ENCODE data around the gene IPPK. TPM values are rescaled to one million over a fixed set of nuclear protein-coding genes. Genes with fewer than 3 reads are reported as not detected.

The IPPK gene
- total RNA-seq, 1 donor from 2014 or later = 8.7 TPM

DNA sequence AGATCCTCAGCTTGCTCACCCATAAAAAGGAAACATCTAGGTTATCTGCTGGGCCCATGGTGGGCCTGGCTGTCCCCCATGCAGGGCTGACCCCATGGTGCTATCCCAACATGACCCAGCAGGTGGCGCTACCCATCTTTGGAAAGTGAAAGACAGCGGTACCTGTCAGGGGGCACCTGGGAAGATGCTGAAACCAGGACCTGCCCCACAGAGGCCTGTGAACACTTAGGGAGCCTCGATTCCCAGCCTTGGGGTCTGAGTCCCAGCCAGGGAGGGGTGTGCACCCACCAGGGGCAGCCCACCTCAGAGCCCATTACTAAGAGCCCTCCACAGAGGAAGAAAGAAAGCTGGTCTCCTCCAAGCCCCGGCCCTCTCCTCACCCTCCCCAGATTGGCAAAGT is 46.6 kb upstream of the IPPK start:
- H3K4me1 Mint-ChIP-seq (ENCODE audit: low read depth) = no peaks in the 10 kb centered on the region

DNA sequence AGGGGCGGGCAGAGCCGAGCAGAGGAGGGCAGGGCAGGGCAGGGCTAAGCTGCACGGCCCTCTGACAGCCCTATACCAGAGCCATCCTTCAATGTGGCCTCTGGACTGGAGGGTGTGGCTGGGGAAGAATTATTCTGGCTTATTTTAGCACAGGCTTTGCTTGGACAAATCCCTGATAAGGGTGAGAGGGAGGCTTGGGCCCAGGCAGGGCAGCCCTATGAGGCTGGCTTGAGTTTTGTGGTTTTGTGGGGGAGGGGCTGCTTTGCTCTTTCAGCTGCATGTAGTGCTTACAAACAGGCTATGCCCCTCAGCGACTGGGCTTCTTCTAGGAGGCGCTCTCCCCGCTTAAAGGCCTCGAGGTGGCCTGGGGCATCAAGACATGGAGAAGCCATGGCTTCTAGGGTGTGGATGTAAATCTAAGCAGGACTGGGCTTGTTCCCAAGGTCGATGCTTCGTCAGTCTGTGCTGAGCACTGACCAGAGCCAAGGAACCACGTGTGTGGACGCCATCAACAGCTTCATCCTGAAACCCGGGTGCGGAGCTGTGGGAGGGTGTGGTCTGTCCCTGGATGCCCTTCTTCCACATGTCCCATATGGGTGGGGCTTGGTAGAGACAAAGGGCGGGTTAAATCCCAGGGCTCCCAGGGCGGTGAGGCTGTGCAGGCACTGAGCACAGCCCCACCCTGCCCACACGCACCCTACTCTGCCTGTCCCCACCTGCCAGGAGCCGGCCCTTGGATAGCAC is 45.7 kb upstream of the IPPK start:
- no peaks in the 10 kb centered on the region for H3K4me1 Mint-ChIP-seq (ENCODE audit: low read depth)
- H3K27ac Mint-ChIP-seq (ENCODE audit: unreplicated experiment) = no peak overlapping the region
- H3K4me3 Mint-ChIP-seq (ENCODE audit: unreplicated experiment) = no peak overlapping the region
- no peak for TF ChIP-seq CTCF (IDR thresholded peaks at IDR 0.05)
- no peaks in the 10 kb centered on the region for H3K9me3 Mint-ChIP-seq (ENCODE audit: low read depth)
- H3K36me3 Mint-ChIP-seq (ENCODE audit: low read depth) = peaks cover 30% of the 10 kb centered on the region
- no peak for DNase-seq (ENCODE audit: low spot score)
- no peaks in the 10 kb centered on the region for H3K27me3 Mint-ChIP-seq (ENCODE audit: low read depth)

More for the DNA sequence above, 46.6 kb upstream of the IPPK start:
- Mint-ChIP-seq H3K27ac (ENCODE audit: unreplicated experiment) (no peak overlapping the region), H3K36me3 (ENCODE audit: low read depth) (peaks cover 29% of the 10 kb centered on the region), H3K27me3 (ENCODE audit: low read depth) (no peaks in the 10 kb centered on the region), H3K9me3 (ENCODE audit: low read depth) (no peaks in the 10 kb centered on the region), H3K4me3 (ENCODE audit: unreplicated experiment) (no peak overlapping the region)
- peak; percentile 97 for TF ChIP-seq CTCF (IDR thresholded peaks at IDR 0.05)
- no peak for DNase-seq (ENCODE audit: low spot score)

DNA sequence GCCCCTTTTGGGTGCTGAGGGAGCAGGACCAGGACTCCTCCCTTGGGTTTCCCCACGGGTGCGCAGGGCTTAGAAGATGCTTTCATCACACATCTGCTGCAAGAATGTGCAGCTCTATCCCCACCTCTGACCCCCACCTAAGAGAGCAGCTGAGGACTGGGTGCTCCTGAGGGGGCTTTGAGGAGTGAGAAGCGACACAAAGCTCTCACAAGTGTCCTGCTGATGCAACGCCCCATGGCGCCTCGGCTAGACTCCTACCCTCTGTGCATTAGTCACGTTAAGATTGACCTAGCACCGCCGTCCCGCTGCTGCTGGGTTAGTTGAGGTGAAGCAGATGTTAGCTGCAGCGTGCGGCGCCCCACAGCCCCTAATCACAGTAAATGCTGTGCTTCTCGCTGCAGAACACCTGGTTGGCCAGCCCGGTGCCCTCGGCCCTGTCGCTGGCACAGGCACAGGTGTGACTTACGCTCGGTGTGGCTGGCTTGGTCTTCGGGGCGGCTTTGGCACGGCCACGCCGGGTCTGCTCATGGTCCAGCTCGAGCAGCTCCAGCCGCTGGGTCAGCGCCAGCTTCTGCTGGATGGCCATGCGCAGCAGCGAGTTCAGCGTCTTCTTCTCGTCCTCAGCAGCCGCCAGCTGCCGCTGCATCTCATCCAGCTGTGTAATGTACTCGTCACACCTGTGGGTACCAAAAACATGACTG is 45.0 kb upstream of the IPPK start:
- H3K4me1 Mint-ChIP-seq (ENCODE audit: low read depth) = no peaks in the 10 kb centered on the region
- H3K27ac Mint-ChIP-seq (ENCODE audit: unreplicated experiment) = no peak overlapping the region
- no peak for TF ChIP-seq CTCF (IDR thresholded peaks at IDR 0.05)
- H3K9me3 Mint-ChIP-seq (ENCODE audit: low read depth) = no peaks in the 10 kb centered on the region
- H3K36me3 Mint-ChIP-seq (ENCODE audit: low read depth) = peaks cover 24% of the 10 kb centered on the region
- H3K27me3 Mint-ChIP-seq (ENCODE audit: low read depth) = no peaks in the 10 kb centered on the region
- DNase-seq (ENCODE audit: low spot score) = peak; percentile 92
- no peak overlapping the region for H3K4me3 Mint-ChIP-seq (ENCODE audit: unreplicated experiment)

DNA sequence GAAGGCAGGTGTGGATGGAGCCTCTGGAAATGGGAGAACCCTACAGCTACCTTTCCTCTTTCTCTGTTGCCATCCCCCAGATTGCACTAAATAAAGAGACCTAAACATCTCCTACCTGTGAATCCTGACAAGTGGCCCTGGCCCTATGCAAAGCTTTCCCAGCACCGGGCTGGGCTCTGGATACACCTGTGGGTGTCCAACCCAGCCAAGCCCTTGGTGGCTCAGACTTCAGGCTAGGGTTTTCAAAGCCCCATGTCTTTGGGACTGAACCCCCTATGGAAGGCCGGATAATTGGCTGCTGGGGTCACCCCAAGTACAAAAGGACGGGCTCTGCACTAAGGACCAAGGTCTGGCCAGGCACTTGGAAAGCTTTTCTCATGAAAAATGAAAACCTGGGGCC is 44.1 kb upstream of the IPPK start:
- Mint-ChIP-seq H3K9me3 (ENCODE audit: low read depth) (no peaks in the 10 kb centered on the region), H3K4me1 (ENCODE audit: low read depth) (no peaks in the 10 kb centered on the region), H3K27me3 (ENCODE audit: low read depth) (no peaks in the 10 kb centered on the region), H3K4me3 (ENCODE audit: unreplicated experiment) (no peak overlapping the region), H3K27ac (ENCODE audit: unreplicated experiment) (no peak overlapping the region), H3K36me3 (ENCODE audit: low read depth) (peaks cover 19% of the 10 kb centered on the region)
- TF ChIP-seq CTCF (IDR thresholded peaks at IDR 0.05) = no peak
- no peak for DNase-seq (ENCODE audit: low spot score)

- TF ChIP-seq CTCF (IDR thresholded peaks at IDR 0.05) = no peak
- Mint-ChIP-seq H3K27me3 (ENCODE audit: low read depth) (no peaks in the 10 kb centered on the region), H3K36me3 (ENCODE audit: low read depth) (peaks cover 17% of the 10 kb centered on the region), H3K9me3 (ENCODE audit: low read depth) (no peaks in the 10 kb centered on the region), H3K27ac (ENCODE audit: unreplicated experiment) (no peak overlapping the region), H3K4me1 (ENCODE audit: low read depth) (no peaks in the 10 kb centered on the region), H3K4me3 (ENCODE audit: unreplicated experiment) (no peak overlapping the region)
- no peak for DNase-seq (ENCODE audit: low spot score)
Measured at GRCh38 chr9:92713528-92713927, 43.6 kb upstream of the IPPK start.

All from chondrocyte (in vitro differentiated cells).